Hepatocyte (in vitro differentiated cells): ENCODE results near the gene FOCAD. TPM values are rescaled to one million over a fixed set of nuclear protein-coding genes. Genes with fewer than 3 reads are reported as not detected.

Experiments
- DNase-seq: peaks from one replicate; pipeline ENCODE4 v3.0.0-alpha.2; 2016; ENCODE audit warnings: low spot score
- H2AFZ ChIP-seq: fragments of 200-600 bp; sonication (generic); 2 replicates; pipeline ENCODE4 v1.6.0; 2016; ENCODE audit warnings: antibody characterized with exemption, mild to moderate bottlenecking
- H3K27ac ChIP-seq: fragments of 200-600 bp; sonication (generic); 2 replicates; pipeline ENCODE4 v1.5.1; 2016; ENCODE audit warnings: mild to moderate bottlenecking
- H3K27me3 ChIP-seq: fragments of 200-600 bp; sonication (generic); 2 replicates; pipeline ENCODE4 v1.6.1; 2016
- H3K36me3 ChIP-seq: fragments of 200-600 bp; sonication (generic); replicated peaks from 2 replicates; pipeline ENCODE4 v1.5.1; 2016; ENCODE audit warnings: low read depth; ENCODE audit not compliant: insufficient read depth
- H3K4me1 ChIP-seq: fragments of 200-600 bp; sonication (generic); 2 replicates; pipeline ENCODE4 v1.5.1; 2016; ENCODE audit warnings: mild to moderate bottlenecking, moderate library complexity; ENCODE audit not compliant: insufficient read depth
- H3K4me2 ChIP-seq: fragments of 200-600 bp; sonication (generic); 2 replicates; pipeline ENCODE4 v1.6.0; 2016
- H3K4me3 ChIP-seq: fragments of 200-600 bp; sonication (generic); 2 replicates; pipeline ENCODE4 v1.5.1; 2016; ENCODE audit warnings: mild to moderate bottlenecking
- H3K79me2 ChIP-seq: fragments of 200-600 bp; sonication (generic); 2 replicates; pipeline ENCODE4 v1.6.0; 2017; ENCODE audit warnings: mild to moderate bottlenecking
- H3K9me2 ChIP-seq: fragments of 200-600 bp; sonication (generic); replicated peaks from 2 replicates; pipeline ENCODE4 v1.6.0; 2017; ENCODE audit warnings: mild to moderate bottlenecking; ENCODE audit not compliant: insufficient read depth
- H3K9me3 ChIP-seq: fragments of 200-600 bp; sonication (generic); 2 replicates; pipeline ENCODE4 v1.5.1; 2016; ENCODE audit warnings: low read depth, mild to moderate bottlenecking
- H4K20me1 ChIP-seq: fragments of 200-600 bp; sonication (generic); 2 replicates; pipeline ENCODE4 v1.6.0; 2016; ENCODE audit warnings: mild to moderate bottlenecking; ENCODE audit not compliant: insufficient read depth, poor library complexity, severe bottlenecking
- EZH2 ChIP-seq: fragments of 200-600 bp; sonication (generic); IDR thresholded peaks from 2 replicates; pipeline ENCODE4 v1.6.1; 2016; ENCODE audit warnings: antibody characterized with exemption, mild to moderate bottlenecking, borderline replicate concordance
- EZH2phosphoT487 ChIP-seq: fragments of 200-600 bp; sonication (generic); IDR thresholded peaks from one replicate; pipeline ENCODE4 v1.6.1; 2018; ENCODE audit warnings: antibody characterized with exemption, mild to moderate bottlenecking, low read depth, moderate library complexity; ENCODE audit not compliant: unreplicated experiment, severe bottlenecking
- WGBS: methylation state at CpG from one replicate; pipeline ENCODE4 v1.1.6; 2016; ENCODE audit warnings: low lambda C conversion rate; ENCODE audit errors: missing lambda C conversion rate; 5-methylcytosine and 5-hydroxymethylcytosine counted together
- polyA plus RNA-seq: library from polyadenylated mRNA; unstranded; fragments of >200 nt; fragmentation: Nextera tagmentation; extraction: Ambion mirVana; gene quantifications from 2 replicates; pipeline ENCODE4 v1.2.1, GENCODE V29; 2016
- total RNA-seq: library from RNA; depleted of rRNA; stranded (reverse); fragments of >200 nt; gene quantifications from 2 replicates; pipeline ENCODE4 v1.2.3, GENCODE V29; 2014
- TF ChIP-seq, protein P1 (sequence below): fragments of 200-600 bp; sonication (generic); IDR thresholded peaks from 2 replicates; pipeline ENCODE4 v1.5.1; 2016; ENCODE audit warnings: antibody characterized with exemption, mild to moderate bottlenecking; ENCODE audit not compliant: poor library complexity

Gene FOCAD, protein sequence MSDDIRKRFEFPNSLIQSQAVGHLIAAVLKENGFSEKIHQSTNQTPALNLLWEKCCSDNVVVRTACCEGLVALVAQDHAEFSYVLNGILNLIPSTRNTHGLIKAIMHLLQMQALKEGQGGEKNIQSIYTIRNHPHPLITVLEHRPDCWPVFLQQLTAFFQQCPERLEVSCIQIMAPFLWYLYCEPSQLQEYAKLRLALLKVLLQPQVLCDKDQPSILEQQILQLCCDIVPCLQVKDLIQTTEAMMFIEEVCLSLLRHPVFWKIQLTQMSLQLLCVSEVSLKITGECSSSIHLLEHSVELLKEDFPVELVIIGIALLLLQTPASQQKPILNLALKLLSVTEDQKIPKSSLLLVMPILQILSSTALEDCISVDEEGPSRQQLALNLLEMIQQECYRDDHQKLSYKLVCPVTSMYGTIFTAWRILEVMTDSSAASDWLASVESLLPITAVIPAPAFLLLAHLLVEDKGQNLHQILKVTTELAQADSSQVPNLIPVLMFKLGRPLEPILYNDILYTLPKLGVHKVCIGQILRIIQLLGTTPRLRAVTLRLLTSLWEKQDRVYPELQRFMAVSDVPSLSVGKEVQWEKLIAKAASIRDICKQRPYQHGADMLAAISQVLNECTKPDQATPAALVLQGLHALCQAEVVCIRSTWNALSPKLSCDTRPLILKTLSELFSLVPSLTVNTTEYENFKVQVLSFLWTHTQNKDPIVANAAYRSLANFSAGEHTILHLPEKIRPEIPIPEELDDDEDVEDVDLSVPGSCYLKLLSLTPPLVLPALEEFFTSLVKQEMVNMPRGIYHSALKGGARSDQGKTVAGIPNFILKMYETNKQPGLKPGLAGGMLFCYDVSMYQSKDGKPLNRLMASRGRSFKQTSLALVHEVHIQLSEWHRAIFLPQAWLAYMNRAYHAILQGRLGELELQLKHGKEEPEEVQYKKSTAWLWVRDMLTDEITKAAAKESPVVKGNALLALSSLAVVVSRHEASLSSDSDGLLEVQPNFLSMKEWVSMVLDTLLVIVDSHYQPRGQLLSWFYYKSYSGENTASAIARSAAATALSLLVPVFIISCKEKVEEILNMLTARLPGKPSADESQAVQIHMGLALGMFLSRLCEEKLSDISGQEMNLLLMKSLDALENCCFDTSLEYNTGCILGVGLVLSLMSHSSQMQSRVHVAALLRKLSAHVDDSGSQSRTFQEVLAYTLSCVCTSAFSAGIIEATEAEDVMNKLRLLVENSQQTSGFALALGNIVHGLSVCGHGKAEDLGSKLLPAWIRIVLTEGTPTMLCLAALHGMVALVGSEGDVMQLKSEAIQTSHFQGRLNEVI (N-terminal part only)
- total RNA-seq (54.1 and 55.6 TPM in 2 replicates), polyA plus RNA-seq (16.6 and 21.7 TPM in 2 replicates)

- H3K27ac ChIP-seq: peak within 1 kb of the TSS; percentile 96
- no peaks in the 10 kb centered on the region for H3K27me3 ChIP-seq
- H3K4me3 ChIP-seq: peak within 1 kb of the TSS; percentile 85
- H3K4me1 ChIP-seq: peaks cover 18% of the 10 kb centered on the region
- no peaks in the 10 kb centered on the region for H3K9me3 ChIP-seq
- H4K20me1 ChIP-seq: no peaks in the 10 kb centered on the region
- no peaks in the 10 kb centered on the region for H3K9me2 ChIP-seq
- peak; percentile 99 for DNase-seq
- H2AFZ ChIP-seq: peak within 1 kb of the TSS; percentile 81
- no peak for TF ChIP-seq EZH2
- H3K36me3 ChIP-seq: no peaks in the 10 kb centered on the region
- peaks cover 49% of the 10 kb centered on the region for H3K79me2 ChIP-seq
- peak within 1 kb of the TSS; percentile 87 for H3K4me2 ChIP-seq
- WGBS: 1% methylated on average over 68 of the region's 78 CpGs
Observed at GRCh38 chr9:20684035-20684874, at the start of gene FOCAD. FOCAD (plus strand) TSS chr9:20684259; CDS start chr9:20715354, 31,095 bp downstream.

- Histone ChIP-seq H3K36me3 (no peaks in the 10 kb centered on the region), H3K27me3 (no peaks in the 10 kb centered on the region), H3K27ac (no peak overlapping the region), H3K4me1 (no peaks in the 10 kb centered on the region), H4K20me1 (no peaks in the 10 kb centered on the region), H3K4me3 (no peak overlapping the region), H2AFZ (no peak overlapping the region), H3K79me2 (no peaks in the 10 kb centered on the region), H3K9me3 (no peaks in the 10 kb centered on the region), H3K4me2 (no peak overlapping the region), H3K9me2 (no peaks in the 10 kb centered on the region)
- 77% methylated on average over 4 of the region's 4 CpGs for WGBS
- DNase-seq: no peak
- TF ChIP-seq EZH2 (no peak), EZH2phosphoT487 (no peak)
- TF ChIP-seq, protein P1, sequence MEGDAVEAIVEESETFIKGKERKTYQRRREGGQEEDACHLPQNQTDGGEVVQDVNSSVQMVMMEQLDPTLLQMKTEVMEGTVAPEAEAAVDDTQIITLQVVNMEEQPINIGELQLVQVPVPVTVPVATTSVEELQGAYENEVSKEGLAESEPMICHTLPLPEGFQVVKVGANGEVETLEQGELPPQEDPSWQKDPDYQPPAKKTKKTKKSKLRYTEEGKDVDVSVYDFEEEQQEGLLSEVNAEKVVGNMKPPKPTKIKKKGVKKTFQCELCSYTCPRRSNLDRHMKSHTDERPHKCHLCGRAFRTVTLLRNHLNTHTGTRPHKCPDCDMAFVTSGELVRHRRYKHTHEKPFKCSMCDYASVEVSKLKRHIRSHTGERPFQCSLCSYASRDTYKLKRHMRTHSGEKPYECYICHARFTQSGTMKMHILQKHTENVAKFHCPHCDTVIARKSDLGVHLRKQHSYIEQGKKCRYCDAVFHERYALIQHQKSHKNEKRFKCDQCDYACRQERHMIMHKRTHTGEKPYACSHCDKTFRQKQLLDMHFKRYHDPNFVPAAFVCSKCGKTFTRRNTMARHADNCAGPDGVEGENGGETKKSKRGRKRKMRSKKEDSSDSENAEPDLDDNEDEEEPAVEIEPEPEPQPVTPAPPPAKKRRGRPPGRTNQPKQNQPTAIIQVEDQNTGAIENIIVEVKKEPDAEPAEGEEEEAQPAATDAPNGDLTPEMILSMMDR: no peak
Observed at GRCh38 chr9:20634895-20635294, 49.2 kb upstream of the FOCAD start.

GRCh38 chr9:20636888-20637440, 47.1 kb upstream of the FOCAD start:
- Histone ChIP-seq H3K4me1 (no peaks in the 10 kb centered on the region), H3K27me3 (no peaks in the 10 kb centered on the region), H3K79me2 (no peaks in the 10 kb centered on the region), H3K9me2 (no peaks in the 10 kb centered on the region), H2AFZ (no peak overlapping the region), H3K27ac (no peak overlapping the region), H3K4me2 (no peak overlapping the region), H3K9me3 (no peaks in the 10 kb centered on the region), H3K4me3 (no peak overlapping the region), H3K36me3 (no peaks in the 10 kb centered on the region), H4K20me1 (no peaks in the 10 kb centered on the region)
- 63% methylated on average over 3 of the region's 3 CpGs for WGBS
- peak; percentile 40 for DNase-seq
- no peak for TF ChIP-seq EZH2
- TF ChIP-seq EZH2phosphoT487: no peak
- TF ChIP-seq, protein P1: peak; percentile 4
